GM19099 (cell line): ENCODE measurements around the gene CTDSPL.

Experiments
- POLR2A ChIP-seq: IDR thresholded peaks from 3 replicates; pipeline ENCODE4 v1.6.1; 2011; ENCODE audit warnings: low read depth; ENCODE audit not compliant: insufficient read length; ENCODE audit errors: extremely low read depth

Gene CTDSPL

GRCh38 chr3:37898424-37898823, 36.7 kb downstream of the CTDSPL start:
- no peak for TF ChIP-seq POLR2A

- TF ChIP-seq POLR2A: no peak
These were observed 37.5 kb downstream of the CTDSPL start for GRCh38 chr3:37899101-37899707.

GRCh38 chr3:37899711-37900306, 38.1 kb downstream of the CTDSPL start:
- TF ChIP-seq POLR2A: no peak

GRCh38 chr3:37901721-37902120, 40.0 kb downstream of the CTDSPL start:
- no peak for TF ChIP-seq POLR2A

GRCh38 chr3:37902674-37903073, 41.0 kb downstream of the CTDSPL start:
- no peak for TF ChIP-seq POLR2A

GRCh38 chr3:37903320-37903719, 41.6 kb downstream of the CTDSPL start:
- no peak for TF ChIP-seq POLR2A

GRCh38 chr3:37903734-37904133, 42.1 kb downstream of the CTDSPL start:
- no peak for TF ChIP-seq POLR2A

GRCh38 chr3:37904601-37905000, 42.9 kb downstream of the CTDSPL start:
- TF ChIP-seq POLR2A: no peak

GRCh38 chr3:37905346-37905745, 43.7 kb downstream of the CTDSPL start:
- no peak for TF ChIP-seq POLR2A

- TF ChIP-seq POLR2A: no peak
These were observed 44.5 kb downstream of the CTDSPL start for GRCh38 chr3:37905987-37906674.

GRCh38 chr3:37906734-37907282, 45.1 kb downstream of the CTDSPL start:
- TF ChIP-seq POLR2A: no peak

- TF ChIP-seq POLR2A: no peak
These were observed 45.7 kb downstream of the CTDSPL start for GRCh38 chr3:37907371-37907770.

GRCh38 chr3:37907906-37908305, 46.2 kb downstream of the CTDSPL start:
- no peak for TF ChIP-seq POLR2A

- no peak for TF ChIP-seq POLR2A
These were observed 47.6 kb downstream of the CTDSPL start for GRCh38 chr3:37909067-37909911.
